ENCODE results near the gene RTKN2.

DNA sequence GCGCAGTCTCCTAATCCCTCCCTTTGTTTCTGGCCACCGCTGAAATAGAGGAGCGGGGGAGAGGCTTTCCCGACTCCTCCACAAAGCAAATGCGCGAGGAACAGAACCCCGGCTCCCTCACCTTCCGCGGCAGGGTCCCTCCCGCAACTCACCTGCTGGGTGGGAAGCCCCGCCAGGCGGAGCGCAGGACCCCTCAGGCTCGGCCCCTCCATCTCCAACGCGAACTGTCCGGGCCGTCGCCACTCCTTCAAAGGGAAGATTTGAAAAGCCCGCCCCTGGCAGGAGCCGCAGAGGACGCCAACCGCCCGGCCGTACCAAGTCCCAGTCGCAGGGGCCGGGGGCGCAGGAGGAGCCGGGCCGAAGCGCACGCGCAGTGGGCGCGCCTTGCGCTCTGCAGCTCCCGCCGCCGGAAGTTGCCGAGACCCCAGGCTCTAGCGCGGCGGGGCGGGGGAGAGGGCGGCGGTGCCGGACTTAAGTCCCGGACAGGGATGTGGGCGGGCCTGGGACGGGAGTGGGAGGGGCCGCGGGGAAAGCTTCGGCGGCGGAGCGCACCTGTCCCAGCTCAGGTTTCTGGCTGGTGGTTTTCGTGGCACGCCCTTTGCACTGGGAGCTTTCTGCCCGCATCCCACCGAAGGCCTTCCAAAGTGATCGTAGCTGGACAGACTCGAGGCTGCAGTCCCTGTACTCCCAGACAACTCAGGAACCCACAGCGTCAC lies at the start of gene RTKN2:
- TF ChIP-seq, protein P1, sequence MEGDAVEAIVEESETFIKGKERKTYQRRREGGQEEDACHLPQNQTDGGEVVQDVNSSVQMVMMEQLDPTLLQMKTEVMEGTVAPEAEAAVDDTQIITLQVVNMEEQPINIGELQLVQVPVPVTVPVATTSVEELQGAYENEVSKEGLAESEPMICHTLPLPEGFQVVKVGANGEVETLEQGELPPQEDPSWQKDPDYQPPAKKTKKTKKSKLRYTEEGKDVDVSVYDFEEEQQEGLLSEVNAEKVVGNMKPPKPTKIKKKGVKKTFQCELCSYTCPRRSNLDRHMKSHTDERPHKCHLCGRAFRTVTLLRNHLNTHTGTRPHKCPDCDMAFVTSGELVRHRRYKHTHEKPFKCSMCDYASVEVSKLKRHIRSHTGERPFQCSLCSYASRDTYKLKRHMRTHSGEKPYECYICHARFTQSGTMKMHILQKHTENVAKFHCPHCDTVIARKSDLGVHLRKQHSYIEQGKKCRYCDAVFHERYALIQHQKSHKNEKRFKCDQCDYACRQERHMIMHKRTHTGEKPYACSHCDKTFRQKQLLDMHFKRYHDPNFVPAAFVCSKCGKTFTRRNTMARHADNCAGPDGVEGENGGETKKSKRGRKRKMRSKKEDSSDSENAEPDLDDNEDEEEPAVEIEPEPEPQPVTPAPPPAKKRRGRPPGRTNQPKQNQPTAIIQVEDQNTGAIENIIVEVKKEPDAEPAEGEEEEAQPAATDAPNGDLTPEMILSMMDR (IDR thresholded peaks at IDR 0.05) = no peak
- peak in 1 of 4 donors; percentile 46 for TF ChIP-seq POLR2A (IDR thresholded peaks at IDR 0.05)

All from esophagus squamous epithelium (tissue), 4 donors.